ENCODE measurements around the gene DIP2B. TPM values are rescaled to one million over a fixed set of nuclear protein-coding genes. Genes with fewer than 3 reads are reported as not detected.

The DIP2B gene
- total RNA-seq, 3 donors from 2014 or later (not counting 1 experiment from before 2014, with no cell fraction given): 17.2 to 23.2 (median 22.2) TPM

- no peak for ATAC-seq
- WGBS (ENCODE audit: insufficient coverage): 92% methylated on average over 1 of the region's 1 CpG
- TF ChIP-seq CTCF (IDR thresholded peaks at IDR 0.05): no peak
- Histone ChIP-seq H3K4me3 (ENCODE audit: low read length) (no peak overlapping the region), H3K36me3 (ENCODE audit: control insufficient read depth, insufficient read depth, low read length) (no peaks in the 10 kb centered on the region), H3K4me1 (ENCODE audit: control insufficient read depth, insufficient read depth, low read length) (peaks cover 6% of the 10 kb centered on the region), H3K27me3 (ENCODE audit: control insufficient read depth, insufficient read depth, low read length) (no peaks in the 10 kb centered on the region), H3K9me3 (ENCODE audit: control insufficient read depth, insufficient read depth, low read length) (no peaks in the 10 kb centered on the region), H3K27ac (ENCODE audit: low read length) (no peak overlapping the region)
- Mint-ChIP-seq H3K27ac (no peak overlapping the region), H3K9me3 (no peaks in the 10 kb centered on the region), H3K4me1 (peaks cover 20 to 25% of the 10 kb centered on the region in 2 donors), H3K27me3 (ENCODE audit: low read depth in 2 of 2) (no peaks in the 10 kb centered on the region), H3K36me3 (no peaks in the 10 kb centered on the region), H3K4me3 (no peak overlapping the region)
- DNase-seq: no peak
- intact Hi-C loops (cut with micrococcal nuclease): no loop called here
Observed at GRCh38 chr12:50584135-50584534, 79.3 kb downstream of the DIP2B start.

DNA sequence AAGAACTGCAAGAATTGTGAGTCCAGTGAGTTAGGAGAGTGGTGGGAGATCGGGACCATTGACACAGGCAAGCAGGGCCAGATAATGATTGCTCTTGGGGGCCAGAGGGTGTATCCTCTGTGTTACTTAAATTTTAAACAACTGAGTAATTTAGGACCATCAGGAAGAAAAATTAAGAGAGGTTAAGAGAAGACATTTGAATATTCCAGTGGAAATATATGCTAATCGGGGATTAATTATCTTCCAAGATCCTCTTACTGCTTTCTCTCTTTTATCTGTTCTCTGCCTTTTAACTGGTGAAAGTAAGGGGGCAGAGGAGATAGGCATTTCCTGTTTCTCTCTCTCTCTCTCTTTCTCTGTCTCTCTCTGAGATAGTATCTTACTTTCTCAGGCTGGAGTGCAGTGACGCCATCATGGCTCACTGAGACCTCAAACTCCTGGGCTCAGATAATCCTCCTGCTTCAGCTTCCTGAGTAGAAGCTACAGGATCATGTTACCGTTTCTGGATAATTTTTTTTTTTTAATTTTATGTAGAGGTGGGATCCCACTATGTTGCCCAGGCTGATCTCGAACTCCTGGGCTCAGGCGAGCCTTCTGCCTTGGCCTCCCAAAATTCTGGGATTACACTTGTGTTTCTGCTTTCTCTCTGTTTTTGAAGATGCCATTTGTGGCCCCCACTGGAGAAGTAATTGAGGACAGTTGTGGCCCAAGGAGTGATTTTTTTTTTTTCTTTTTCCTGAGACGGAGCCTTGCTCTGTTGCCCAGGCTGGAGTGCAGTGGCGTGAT, 85.1 kb downstream of the DIP2B start:
- Histone ChIP-seq H3K36me3 (ENCODE audit: control insufficient read depth, insufficient read depth, low read length) (no peaks in the 10 kb centered on the region), H3K27ac (ENCODE audit: low read length) (no peak overlapping the region), H3K4me3 (ENCODE audit: low read length) (no peak overlapping the region), H3K4me1 (ENCODE audit: control insufficient read depth, insufficient read depth, low read length) (peaks cover 4% of the 10 kb centered on the region), H3K27me3 (ENCODE audit: control insufficient read depth, insufficient read depth, low read length) (no peaks in the 10 kb centered on the region), H3K9me3 (ENCODE audit: control insufficient read depth, insufficient read depth, low read length) (no peaks in the 10 kb centered on the region)
- H3K4me3 Mint-ChIP-seq: no peak overlapping the region
- H3K4me1 Mint-ChIP-seq: peaks cover 16 to 25% of the 10 kb centered on the region in 2 donors
- no peaks in the 10 kb centered on the region for H3K36me3 Mint-ChIP-seq
- no peaks in the 10 kb centered on the region for H3K27me3 Mint-ChIP-seq (ENCODE audit: low read depth in 2 of 2)
- 79% methylated on average over 6 of the region's 8 CpGs for WGBS (ENCODE audit: insufficient coverage)
- DNase-seq: peak in 1 of 2 donors; percentile 40
- intact Hi-C loops (cut with micrococcal nuclease): no loop called here
- TF ChIP-seq CTCF (IDR thresholded peaks at IDR 0.05): no peak
- ATAC-seq: no peak
- no peaks in the 10 kb centered on the region for H3K9me3 Mint-ChIP-seq
- peak overlapping the region in 1 of 2 donors; percentile 15 for H3K27ac Mint-ChIP-seq

DNA sequence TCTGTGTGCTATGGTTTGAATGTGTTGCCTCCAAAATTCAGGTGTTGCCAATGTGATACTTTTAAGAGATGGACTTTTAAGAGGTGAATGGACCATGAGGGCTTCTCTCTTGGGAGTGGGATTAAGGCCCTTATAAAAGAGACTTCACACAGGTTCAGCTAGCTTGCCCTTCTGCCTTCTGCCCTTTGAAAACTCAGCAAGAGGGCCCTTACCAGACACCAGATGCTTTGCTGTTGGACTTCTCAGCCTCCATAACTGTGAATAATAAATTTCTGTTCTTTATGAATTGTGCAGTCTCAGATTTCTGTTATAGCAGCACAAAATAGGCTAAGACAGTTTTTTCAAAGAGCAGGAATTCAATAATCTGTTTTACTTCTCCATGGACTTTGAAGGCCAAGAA, 86.1 kb downstream of the DIP2B start:
- H3K27me3 ChIP-seq (ENCODE audit: control insufficient read depth, insufficient read depth, low read length): no peaks in the 10 kb centered on the region
- H3K27me3 Mint-ChIP-seq (ENCODE audit: low read depth in 2 of 2): no peaks in the 10 kb centered on the region
- H3K4me3 Mint-ChIP-seq: no peak overlapping the region
- DNase-seq (no peak), ATAC-seq (no peak)
- H3K27ac ChIP-seq (ENCODE audit: low read length): no peak overlapping the region
- peak overlapping the region in 1 of 2 donors; percentile 45 for H3K27ac Mint-ChIP-seq
- peaks cover 15 to 33% of the 10 kb centered on the region in 2 donors for H3K4me1 Mint-ChIP-seq
- no peak for TF ChIP-seq CTCF (IDR thresholded peaks at IDR 0.05)
- H3K4me3 ChIP-seq (ENCODE audit: low read length): no peak overlapping the region
- peaks cover 4% of the 10 kb centered on the region for H3K4me1 ChIP-seq (ENCODE audit: control insufficient read depth, insufficient read depth, low read length)
- H3K9me3 ChIP-seq (ENCODE audit: control insufficient read depth, insufficient read depth, low read length): no peaks in the 10 kb centered on the region
- H3K9me3 Mint-ChIP-seq: no peaks in the 10 kb centered on the region
- H3K36me3 ChIP-seq (ENCODE audit: control insufficient read depth, insufficient read depth, low read length): no peaks in the 10 kb centered on the region
- intact Hi-C loops (cut with micrococcal nuclease): no loop called here
- no peaks in the 10 kb centered on the region for H3K36me3 Mint-ChIP-seq

DNA sequence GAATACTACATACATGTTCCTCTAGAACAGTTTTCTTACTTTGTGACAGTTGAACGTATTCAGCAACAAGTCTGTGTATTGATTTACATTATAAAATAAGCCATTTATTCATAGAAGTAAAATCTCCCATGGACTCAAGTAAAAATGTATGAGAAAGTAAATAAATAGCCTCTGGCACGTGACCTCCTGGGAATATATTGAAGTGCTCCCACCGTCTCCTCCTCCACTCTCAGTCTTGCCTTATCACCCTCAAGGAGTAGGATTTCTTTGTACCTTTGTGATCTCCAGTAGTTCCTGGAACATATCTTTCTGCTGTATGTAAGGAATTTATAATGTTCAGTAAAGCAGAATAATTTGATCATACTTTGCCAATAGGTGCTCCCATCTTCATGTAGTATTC, 90.9 kb downstream of the DIP2B start:
- no CpG with 5 or more reads among the region's 3 CpGs for WGBS (ENCODE audit: insufficient coverage)
- no peaks in the 10 kb centered on the region for H3K9me3 Mint-ChIP-seq
- no peaks in the 10 kb centered on the region for H3K27me3 Mint-ChIP-seq (ENCODE audit: low read depth in 2 of 2)
- H3K27ac ChIP-seq (ENCODE audit: low read length): no peak overlapping the region
- ATAC-seq (no peak), DNase-seq (no peak)
- H3K4me3 Mint-ChIP-seq: no peak overlapping the region
- no peaks in the 10 kb centered on the region for H3K27me3 ChIP-seq (ENCODE audit: control insufficient read depth, insufficient read depth, low read length)
- no peaks in the 10 kb centered on the region for H3K4me1 ChIP-seq (ENCODE audit: control insufficient read depth, insufficient read depth, low read length)
- H3K4me3 ChIP-seq (ENCODE audit: low read length): no peak overlapping the region
- no peaks in the 10 kb centered on the region for H3K36me3 Mint-ChIP-seq
- no peak for TF ChIP-seq CTCF (IDR thresholded peaks at IDR 0.05)
- intact Hi-C loops (cut with micrococcal nuclease): no loop called here
- no peaks in the 10 kb centered on the region for H3K9me3 ChIP-seq (ENCODE audit: control insufficient read depth, insufficient read depth, low read length)
- no peak overlapping the region for H3K27ac Mint-ChIP-seq
- H3K4me1 Mint-ChIP-seq: peaks cover 28 to 39% of the 10 kb centered on the region in 2 donors
- no peaks in the 10 kb centered on the region for H3K36me3 ChIP-seq (ENCODE audit: control insufficient read depth, insufficient read depth, low read length)

All from natural killer cell (primary cell).